ENCODE measurements around the gene PTCH2.
"Not testable (repeated sequence)": the region's sequence is repeated elsewhere in the genome, so short reads cannot be mapped to it uniquely, and the experiment has no call there.

The PTCH2 gene

DNA sequence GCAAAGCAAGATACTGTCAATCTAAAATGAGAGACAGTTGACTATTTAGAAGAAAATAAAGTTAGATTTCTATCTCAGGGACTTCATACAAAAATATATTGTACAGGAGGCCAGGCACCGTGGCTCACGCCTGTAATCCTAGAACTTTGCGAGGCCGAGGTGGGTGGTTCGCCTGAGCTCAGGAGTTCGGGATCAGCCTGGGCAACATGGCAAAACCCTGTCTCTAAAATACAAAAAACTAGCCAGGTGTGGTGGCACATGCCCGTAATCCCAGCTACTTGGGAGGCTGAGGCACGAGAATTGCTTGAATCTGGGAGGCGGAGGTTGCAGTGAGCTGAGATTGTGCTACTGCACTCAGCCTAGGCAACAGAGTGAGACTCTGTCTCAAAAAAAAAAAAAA, 27.1 kb downstream of the PTCH2 start:
- H3K4me3 Mint-ChIP-seq: peak overlapping the region; percentile 91
- H3K27me3 Mint-ChIP-seq, H3K27ac Mint-ChIP-seq, H3K9me3 Mint-ChIP-seq: not testable (repeated sequence)
- H3K36me3 Mint-ChIP-seq: peaks cover 18% of the 10 kb centered on the region
- H3K4me1 Mint-ChIP-seq: peaks cover 64% of the 10 kb centered on the region

DNA sequence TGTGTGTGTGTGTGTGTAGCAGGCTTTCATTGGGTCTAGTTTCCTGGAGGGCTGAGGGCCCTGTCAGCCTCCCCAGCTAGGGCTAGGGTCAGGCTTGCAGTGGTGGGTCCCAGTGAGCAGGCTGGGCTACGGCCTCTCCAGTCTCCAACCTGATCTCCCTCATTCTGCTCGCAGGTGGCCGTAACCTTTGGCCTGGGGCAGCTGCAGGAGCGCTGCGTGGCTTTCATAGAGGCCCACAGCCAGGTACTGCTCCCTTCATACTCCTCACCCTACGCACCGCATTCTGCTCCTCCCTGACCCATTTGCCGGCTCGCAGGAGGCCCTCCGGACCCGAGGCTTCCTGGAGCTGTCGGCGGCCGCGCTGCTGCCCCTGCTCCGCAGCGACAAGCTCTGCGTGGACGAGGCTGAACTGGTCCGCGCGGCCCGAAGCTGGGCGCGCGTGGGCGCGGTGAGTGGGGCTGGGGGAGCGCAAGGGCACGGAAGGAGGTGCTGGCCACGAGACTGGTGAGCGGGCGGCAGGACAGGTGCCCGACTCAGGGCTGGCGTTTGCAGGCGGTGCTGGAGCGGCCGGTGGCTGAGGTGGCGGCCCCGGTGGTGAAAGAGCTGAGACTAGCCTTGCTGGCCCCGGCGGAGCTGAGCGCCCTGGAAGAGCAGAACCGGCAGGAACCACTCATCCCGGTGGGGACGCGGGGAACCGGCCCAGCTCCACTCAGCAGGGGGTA, 30.1 kb downstream of the PTCH2 start:
- H3K27me3 Mint-ChIP-seq: no peaks in the 10 kb centered on the region
- H3K36me3 Mint-ChIP-seq: peaks cover 20% of the 10 kb centered on the region
- no peaks in the 10 kb centered on the region for H3K9me3 Mint-ChIP-seq
- no peak overlapping the region for H3K4me3 Mint-ChIP-seq
- H3K27ac Mint-ChIP-seq: peak overlapping the region; percentile 35
- H3K4me1 Mint-ChIP-seq: peaks cover 69% of the 10 kb centered on the region

DNA sequence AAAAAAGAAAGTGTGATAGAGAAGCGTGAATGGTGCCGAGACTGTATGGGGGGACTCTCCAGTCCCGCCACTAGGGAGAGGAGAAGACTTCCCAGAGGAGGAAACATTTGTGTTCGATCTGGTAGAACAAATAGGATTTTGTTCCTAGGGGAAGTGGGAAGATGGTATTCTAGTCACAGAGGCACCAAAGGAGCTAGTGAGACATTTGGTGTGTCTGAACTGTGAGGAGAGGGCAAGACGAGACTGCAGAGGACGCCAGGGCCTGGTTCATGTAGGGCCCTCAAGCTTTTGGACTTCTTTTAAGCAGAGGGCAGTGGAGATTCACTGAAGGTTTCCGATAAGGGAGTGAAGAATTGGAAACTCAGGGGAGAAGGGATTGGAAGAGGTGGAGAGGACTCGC, 31.8 kb downstream of the PTCH2 start:
- no peaks in the 10 kb centered on the region for H3K9me3 Mint-ChIP-seq
- H3K4me1 Mint-ChIP-seq: peaks cover 74% of the 10 kb centered on the region
- peak overlapping the region; percentile 97 for H3K27ac Mint-ChIP-seq
- H3K4me3 Mint-ChIP-seq: peak overlapping the region; percentile 81
- H3K36me3 Mint-ChIP-seq: peaks cover 27% of the 10 kb centered on the region
- no peaks in the 10 kb centered on the region for H3K27me3 Mint-ChIP-seq

DNA sequence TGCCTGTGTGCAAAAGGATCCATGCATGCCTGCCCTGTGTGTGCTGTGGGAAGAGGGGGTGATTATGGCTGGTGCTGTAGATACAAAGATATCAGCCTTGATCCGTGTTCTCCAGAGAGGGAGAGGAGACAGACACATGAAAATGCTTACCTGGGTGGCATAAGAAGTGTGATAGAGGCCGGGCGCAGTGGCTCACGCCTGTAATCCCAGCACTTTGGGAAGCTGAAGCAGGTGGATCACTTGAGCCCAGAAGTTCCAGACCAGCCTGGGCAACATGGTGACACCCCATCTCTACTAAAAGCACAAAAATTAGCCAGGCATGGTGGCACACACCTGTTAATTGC, 32.3 kb downstream of the PTCH2 start:
- not testable (repeated sequence) for H3K27me3 Mint-ChIP-seq, H3K9me3 Mint-ChIP-seq
- H3K4me3 Mint-ChIP-seq: peak overlapping the region; percentile 81
- H3K36me3 Mint-ChIP-seq: peaks cover 27% of the 10 kb centered on the region
- peak overlapping the region; percentile 97 for H3K27ac Mint-ChIP-seq
- H3K4me1 Mint-ChIP-seq: peaks cover 74% of the 10 kb centered on the region

DNA sequence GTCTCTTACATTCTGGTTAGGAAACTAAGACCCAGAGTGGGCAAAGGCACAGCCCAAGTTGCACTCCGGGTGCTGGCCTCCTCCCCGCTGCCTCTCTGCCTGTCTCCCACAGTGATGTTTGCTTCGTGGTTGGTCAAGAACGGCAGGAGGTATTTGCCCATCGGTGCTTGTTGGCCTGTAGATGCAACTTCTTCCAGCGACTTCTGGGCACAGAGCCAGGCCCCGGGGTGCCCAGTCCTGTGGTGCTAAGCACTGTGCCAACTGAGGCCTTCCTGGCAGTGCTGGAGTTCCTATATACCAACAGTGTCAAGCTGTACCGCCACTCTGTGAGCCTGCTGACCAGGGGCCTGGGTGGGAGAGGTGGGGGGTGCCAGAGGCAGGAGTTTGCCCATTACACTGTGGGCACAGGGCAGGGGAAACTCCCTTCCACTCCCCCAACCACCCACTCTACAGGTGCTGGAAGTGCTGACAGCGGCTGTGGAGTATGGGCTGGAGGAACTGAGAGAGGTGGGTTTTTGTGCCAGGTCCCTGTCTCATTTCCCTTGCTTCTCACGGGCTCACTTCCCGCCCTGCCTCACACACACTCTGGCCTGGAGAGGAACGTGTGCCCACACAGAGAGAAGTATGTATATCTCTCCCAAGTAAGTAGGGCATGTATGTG, 32.8 kb downstream of the PTCH2 start:
- H3K36me3 Mint-ChIP-seq: peaks cover 25% of the 10 kb centered on the region
- H3K9me3 Mint-ChIP-seq: no peaks in the 10 kb centered on the region
- peak overlapping the region; percentile 81 for H3K4me3 Mint-ChIP-seq
- peak overlapping the region; percentile 97 for H3K27ac Mint-ChIP-seq
- H3K27me3 Mint-ChIP-seq: no peaks in the 10 kb centered on the region
- peaks cover 71% of the 10 kb centered on the region for H3K4me1 Mint-ChIP-seq

DNA sequence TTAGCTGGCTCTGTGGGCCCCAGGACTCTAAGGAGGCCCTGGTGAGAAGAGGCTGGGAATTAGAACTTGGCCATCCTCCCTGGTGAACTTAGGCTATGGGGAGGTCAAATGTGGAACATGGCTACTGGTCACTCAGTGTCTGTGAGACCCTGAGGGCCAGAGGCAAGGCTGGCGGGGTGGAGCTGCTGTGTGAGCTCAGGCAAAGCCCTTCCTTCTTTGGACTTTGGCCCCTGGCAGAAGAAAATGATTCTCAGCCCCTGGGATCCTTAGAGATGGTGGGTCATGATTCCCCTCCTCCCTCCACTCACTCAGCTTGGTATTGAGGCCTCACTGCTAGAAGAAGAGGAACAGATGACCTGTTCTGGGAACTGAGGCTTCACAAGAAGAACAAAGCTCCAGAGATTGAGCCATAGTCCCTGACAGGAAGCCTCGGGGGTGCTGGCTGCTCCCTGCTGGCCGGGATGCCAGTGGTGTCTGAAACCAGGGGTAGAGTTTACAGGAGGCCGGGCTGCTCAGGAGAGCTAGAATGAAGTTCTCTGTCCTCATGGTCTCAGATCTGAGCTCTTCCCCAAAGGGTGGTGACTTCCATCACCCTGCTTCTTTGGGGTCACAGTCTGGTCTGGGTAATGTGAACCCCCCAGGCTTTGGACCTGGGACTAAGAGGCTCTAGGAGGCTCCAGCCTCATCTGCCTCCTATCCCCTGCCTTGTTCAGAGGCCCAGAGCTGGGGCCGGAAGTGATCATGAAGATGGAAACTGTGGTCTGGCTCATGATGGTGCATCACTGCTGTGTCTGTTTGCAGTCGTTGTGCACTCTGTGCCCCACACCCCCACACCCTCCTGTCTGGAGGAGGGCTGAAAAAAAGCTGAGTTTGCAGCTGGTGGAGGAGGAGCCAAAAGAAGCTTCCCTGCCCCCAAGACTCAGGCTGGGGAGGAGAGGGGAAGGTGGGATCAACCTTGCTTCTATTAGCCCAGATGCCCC, 33.8 kb downstream of the PTCH2 start:
- Mint-ChIP-seq H3K4me1 (peaks cover 71% of the 10 kb centered on the region), H3K27ac (peak overlapping the region; percentile 95), H3K9me3 (no peaks in the 10 kb centered on the region), H3K36me3 (peaks cover 22% of the 10 kb centered on the region), H3K4me3 (peak overlapping the region; percentile 81), H3K27me3 (no peaks in the 10 kb centered on the region)

DNA sequence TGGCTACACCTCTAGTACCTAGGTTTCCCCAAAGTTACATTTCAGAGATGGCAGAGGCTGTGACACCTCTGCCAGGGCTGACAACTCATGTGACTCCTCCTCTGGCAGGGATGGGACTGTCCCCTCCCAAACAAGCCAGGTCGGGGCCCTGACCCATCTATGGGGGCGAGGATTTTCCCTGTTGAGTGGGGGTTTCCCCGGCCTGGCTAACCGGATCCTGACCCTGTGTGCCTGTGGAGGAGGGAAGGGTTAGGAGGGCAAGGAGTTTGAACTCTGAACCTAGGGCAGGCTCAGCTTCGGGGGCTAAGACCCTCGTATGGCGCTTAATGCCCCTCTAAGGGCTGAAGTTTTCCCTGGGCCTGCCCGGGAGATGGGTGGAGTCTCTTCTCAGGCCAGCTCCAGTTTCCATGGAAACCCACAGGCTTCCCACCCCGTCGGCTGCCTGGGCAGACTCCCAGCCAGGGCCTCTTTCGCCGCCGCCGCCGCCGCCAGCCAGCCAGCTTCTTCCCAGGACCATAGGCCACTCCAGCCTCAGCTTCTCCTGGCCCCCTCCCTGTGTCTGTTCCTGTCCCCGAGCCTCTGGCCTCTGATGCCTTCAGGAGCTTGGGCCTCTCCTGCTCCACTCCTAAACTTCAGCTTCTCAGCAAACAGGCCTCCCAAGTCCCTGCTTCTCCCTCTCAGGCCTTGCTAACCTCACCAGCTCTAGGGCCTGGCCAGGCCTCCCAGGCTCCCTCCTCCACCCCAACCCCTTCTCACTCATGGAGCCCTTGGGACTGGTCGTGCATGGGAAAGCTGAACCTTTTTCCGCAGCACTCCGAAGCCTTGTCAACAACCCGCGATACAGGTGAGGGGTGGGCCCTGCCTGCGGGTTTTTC, 34.8 kb downstream of the PTCH2 start, which contains the start of gene BTBD19:
Gene BTBD19, plus strand, starts transcription at position 461 of the 875 bp plus-strand sequence. Its CDS starts 298 bp downstream, at position 759.
- no peaks in the 10 kb centered on the region for H3K9me3 Mint-ChIP-seq

DNA sequence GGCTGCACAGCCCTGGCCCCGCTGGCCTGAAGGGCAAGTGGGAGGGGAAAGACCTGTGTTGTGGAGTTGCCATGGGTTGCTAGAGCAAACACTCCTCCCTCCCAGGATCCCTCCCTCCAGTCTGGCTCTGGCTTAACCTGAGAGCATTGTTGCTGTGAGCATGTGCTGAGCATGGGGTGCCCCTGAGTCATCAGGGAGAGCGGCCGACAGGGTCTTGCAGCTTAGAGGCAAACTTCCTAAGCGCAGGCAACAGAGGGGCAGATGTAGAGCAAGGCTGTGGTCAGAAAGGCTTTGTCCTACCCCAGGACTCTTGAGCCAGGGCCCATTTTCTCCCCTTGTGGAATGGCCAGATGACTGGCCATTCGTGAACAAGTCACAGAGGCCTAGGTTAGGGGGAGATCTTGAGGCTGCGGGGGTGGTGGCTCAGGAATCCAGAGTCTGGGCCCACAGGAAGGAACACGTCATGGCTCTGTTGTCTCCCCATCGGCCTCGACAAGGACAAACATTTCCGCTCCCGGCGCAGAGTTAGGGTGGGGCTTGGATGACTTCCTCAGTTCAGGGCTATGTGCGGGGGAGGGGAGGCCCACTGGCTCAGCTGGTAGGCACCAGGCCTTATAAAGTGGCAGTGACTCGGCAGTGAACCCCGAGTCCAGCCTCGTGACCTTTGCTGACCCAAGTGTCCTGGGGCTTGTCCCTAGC, 35.5 kb downstream of the PTCH2 start:
- H3K36me3 Mint-ChIP-seq: peaks cover 26% of the 10 kb centered on the region
- peaks cover 77% of the 10 kb centered on the region for H3K4me1 Mint-ChIP-seq
- H3K27ac Mint-ChIP-seq: peak overlapping the region; percentile 95
- no peaks in the 10 kb centered on the region for H3K9me3 Mint-ChIP-seq
- peak overlapping the region; percentile 81 for H3K4me3 Mint-ChIP-seq
- no peaks in the 10 kb centered on the region for H3K27me3 Mint-ChIP-seq

More for the DNA sequence above, 34.8 kb downstream of the PTCH2 start, which contains the start of gene BTBD19:
- Mint-ChIP-seq H3K4me3 (peak within 1 kb of the TSS; percentile 81), H3K27ac (peak within 1 kb of the TSS; percentile 95), H3K27me3 (no peaks in the 10 kb centered on the region), H3K4me1 (peaks cover 70% of the 10 kb centered on the region), H3K36me3 (peaks cover 19% of the 10 kb centered on the region)

DNA sequence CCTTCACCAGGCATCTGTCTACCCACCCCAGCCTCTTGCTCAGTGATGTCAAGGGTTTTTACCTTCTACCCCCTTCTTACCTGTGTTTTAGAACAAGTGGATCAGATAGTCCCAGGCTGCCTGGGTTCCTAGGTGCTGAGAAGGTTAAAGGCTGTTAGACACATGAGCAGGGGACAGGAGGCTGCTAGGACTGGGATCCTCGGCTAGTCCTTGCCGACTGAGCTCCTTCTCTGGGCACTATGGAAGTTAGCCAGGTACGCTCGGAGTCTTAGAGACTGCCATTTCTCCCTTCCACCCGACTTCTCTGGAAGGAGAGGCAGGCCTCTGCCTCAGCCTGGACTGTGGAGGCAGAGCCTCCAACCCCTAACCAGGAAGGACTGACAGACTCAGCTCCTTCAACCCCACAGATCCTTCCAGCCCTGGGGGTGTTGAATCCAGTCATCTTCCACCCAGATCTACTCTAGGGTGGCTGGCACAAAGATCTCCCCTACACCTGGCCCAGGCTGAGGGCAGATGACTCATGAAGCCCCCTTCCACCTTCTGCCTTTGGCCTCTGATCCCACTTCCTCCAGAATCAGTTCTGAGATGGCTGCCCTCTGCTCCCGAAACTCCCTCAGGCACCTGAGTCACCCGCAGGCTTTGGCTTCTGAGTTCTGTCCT, 36.2 kb downstream of the PTCH2 start, which contains the start of gene DYNLT4:
Gene DYNLT4, minus strand, starts transcription at position 648 of the 660 bp plus-strand sequence. CDS start 683 bp downstream, outside the sequence.
- H3K36me3 Mint-ChIP-seq: peaks cover 30% of the 10 kb centered on the region
- H3K9me3 Mint-ChIP-seq: no peaks in the 10 kb centered on the region
- H3K4me1 Mint-ChIP-seq: peaks cover 76% of the 10 kb centered on the region
- H3K4me3 Mint-ChIP-seq: peak within 1 kb of the TSS; percentile 81
- no peaks in the 10 kb centered on the region for H3K27me3 Mint-ChIP-seq
- H3K27ac Mint-ChIP-seq: peak within 1 kb of the TSS; percentile 95

DNA sequence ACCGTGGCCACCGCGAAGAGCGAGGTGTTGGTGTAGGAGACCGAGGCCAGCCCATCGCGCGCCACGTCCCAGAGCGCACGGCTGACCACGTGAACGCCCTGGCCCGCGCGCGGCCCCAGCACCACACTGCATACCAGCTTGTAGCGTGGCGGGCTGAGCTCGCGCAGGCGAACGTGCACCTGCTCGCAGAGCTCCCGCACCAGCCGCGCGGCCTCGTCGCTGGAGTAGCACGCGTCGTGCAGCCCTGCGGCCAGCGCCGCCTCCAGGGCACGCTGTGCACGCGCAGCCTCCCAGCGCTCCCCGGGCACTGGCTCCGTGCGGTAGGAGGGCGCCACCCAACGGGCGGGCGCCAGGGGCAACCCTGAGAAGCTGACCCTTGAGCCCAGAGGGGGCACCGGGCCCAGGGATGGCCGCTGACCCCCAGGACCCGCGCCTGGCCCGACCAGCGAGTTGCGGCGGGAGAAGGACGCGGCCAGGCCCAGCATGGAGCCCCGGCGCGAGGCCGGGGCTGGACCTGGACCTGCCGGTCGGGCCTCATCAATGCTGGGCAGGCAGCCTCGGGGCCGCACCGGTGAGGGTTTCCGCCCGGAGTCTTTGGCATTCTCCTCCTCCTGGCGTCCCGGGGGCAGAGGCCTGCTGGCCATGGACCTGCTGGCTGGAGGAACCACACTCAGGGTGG, 36.9 kb downstream of the PTCH2 start:
- Mint-ChIP-seq H3K4me3 (peak overlapping the region; percentile 98), H3K36me3 (peaks cover 28% of the 10 kb centered on the region)

DNA sequence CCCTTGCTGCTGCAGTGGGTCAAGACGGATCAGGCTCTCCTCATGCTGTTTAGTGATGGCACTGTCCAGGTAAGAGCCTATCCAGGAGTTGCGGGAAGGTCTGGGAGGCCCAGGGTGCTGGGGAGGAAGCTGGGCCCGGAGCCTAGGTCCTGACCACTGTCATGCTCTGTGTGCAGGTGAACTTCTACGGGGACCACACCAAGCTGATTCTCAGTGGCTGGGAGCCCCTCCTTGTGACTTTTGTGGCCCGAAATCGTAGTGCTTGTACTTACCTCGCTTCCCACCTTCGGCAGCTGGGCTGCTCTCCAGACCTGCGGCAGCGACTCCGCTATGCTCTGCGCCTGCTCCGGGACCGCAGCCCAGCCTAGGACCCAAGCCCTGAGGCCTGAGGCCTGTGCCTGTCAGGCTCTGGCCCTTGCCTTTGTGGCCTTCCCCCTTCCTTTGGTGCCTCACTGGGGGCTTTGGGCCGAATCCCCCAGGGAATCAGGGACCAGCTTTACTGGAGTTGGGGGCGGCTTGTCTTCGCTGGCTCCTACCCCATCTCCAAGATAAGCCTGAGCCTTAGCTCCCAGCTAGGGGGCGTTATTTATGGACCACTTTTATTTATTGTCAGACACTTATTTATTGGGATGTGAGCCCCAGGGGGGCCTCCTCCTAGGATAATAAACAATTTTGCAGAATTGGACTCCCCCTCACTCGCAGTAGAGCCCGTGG, 37.6 kb downstream of the PTCH2 start:
- H3K36me3 Mint-ChIP-seq: peaks cover 30% of the 10 kb centered on the region
- H3K4me1 Mint-ChIP-seq: peaks cover 63% of the 10 kb centered on the region
- peak overlapping the region; percentile 77 for H3K27ac Mint-ChIP-seq
- H3K4me3 Mint-ChIP-seq: peak overlapping the region; percentile 98
- no peaks in the 10 kb centered on the region for H3K9me3 Mint-ChIP-seq
- H3K27me3 Mint-ChIP-seq: no peaks in the 10 kb centered on the region

More for the DNA sequence above, 36.9 kb downstream of the PTCH2 start:
- peaks cover 70% of the 10 kb centered on the region for H3K4me1 Mint-ChIP-seq
- no peaks in the 10 kb centered on the region for H3K27me3 Mint-ChIP-seq
- no peak overlapping the region for H3K27ac Mint-ChIP-seq
- H3K9me3 Mint-ChIP-seq: no peaks in the 10 kb centered on the region

DNA sequence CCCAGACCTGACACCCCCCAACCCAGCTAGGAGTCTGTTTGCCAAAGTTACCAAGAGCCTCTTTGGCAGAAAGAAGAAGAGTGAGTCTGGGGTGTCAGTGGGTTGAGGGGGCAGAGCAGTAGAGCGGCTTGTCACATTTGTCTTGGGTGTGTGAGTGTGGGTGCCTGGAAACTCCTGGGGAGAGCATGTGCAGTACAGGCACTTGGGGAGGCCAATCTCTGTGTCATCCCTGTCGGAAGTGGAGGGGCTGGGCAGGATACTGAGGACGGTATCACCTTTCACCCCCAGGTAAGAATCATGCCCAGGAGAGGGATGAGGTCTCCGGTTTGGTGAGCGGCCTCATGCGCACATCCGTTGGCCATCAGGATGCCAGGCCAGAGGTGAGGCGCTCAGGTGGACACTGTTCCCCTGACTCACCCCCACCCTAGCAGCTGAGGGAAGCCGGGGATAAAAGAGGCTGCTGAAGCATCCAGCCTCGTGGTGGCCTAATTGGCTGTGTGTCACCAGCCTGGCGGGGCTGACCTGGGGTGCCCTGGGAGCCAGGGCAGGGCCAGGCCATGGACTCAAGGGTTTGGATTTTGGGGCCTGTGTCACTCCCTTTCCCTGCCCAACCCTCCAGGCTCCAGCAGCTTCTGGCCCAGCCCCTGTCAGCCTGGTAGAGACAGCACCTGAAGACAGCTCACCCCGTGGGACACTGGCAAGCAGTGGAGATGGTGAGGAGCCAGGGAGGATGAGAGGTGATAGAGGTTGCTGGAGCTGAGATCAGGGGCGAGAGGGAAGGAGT, 39.5 kb downstream of the PTCH2 start:
- peaks cover 29% of the 10 kb centered on the region for H3K36me3 Mint-ChIP-seq
- no peaks in the 10 kb centered on the region for H3K27me3 Mint-ChIP-seq
- H3K4me3 Mint-ChIP-seq: peak overlapping the region; percentile 98
- peak overlapping the region; percentile 90 for H3K27ac Mint-ChIP-seq
- no peaks in the 10 kb centered on the region for H3K9me3 Mint-ChIP-seq
- peaks cover 55% of the 10 kb centered on the region for H3K4me1 Mint-ChIP-seq
